Measurements from ENCODE around the gene FRMD4A.

The FRMD4A gene

DNA sequence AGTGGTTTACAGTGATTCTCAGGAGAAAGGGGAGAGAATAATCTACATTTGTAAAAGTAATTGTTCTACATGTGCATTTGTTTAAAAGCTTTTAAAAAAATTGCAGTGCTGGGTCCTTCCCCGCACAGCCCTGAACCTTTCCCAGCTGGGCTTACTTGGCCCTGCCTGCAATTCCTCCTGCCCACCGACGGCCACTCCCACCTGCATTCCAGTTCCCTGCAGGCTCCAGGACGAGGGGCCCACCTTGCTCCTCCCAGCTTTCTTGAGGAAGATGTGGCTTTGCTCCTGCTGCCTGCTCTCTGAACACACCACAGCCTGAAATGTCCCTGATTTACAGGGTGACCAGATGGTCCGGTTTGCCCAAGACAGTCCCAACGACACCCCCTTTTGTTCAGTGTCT, 521.3 kb downstream of the FRMD4A start:
- no peaks in the 10 kb centered on the region for H3K9me3 ChIP-seq (ENCODE audit: control insufficient read depth, insufficient read depth, low read length)
- no peak for TF ChIP-seq EZH2phosphoT487 (IDR thresholded peaks at IDR 0.05; ENCODE audit: borderline replicate concordance, low read length)
- TF ChIP-seq, protein P1, sequence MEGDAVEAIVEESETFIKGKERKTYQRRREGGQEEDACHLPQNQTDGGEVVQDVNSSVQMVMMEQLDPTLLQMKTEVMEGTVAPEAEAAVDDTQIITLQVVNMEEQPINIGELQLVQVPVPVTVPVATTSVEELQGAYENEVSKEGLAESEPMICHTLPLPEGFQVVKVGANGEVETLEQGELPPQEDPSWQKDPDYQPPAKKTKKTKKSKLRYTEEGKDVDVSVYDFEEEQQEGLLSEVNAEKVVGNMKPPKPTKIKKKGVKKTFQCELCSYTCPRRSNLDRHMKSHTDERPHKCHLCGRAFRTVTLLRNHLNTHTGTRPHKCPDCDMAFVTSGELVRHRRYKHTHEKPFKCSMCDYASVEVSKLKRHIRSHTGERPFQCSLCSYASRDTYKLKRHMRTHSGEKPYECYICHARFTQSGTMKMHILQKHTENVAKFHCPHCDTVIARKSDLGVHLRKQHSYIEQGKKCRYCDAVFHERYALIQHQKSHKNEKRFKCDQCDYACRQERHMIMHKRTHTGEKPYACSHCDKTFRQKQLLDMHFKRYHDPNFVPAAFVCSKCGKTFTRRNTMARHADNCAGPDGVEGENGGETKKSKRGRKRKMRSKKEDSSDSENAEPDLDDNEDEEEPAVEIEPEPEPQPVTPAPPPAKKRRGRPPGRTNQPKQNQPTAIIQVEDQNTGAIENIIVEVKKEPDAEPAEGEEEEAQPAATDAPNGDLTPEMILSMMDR (IDR thresholded peaks at IDR 0.05; ENCODE audit: low read depth, low read length, poor library complexity, severe bottlenecking): no peak
- no peaks in the 10 kb centered on the region for H3K79me2 ChIP-seq (ENCODE audit: control insufficient read depth, low read length)
- H3K27ac ChIP-seq (ENCODE audit: low read depth, low read length): no peak overlapping the region
- H3F3A ChIP-seq (ENCODE audit: control insufficient read depth, insufficient read depth): no peaks in the 10 kb centered on the region; the same call in 1 of the 2 replicates
- H4K20me1 ChIP-seq (ENCODE audit: control insufficient read depth, insufficient read depth, low read depth, low read length): no peaks in the 10 kb centered on the region
- no peak overlapping the region for H3K4me2 ChIP-seq (ENCODE audit: low read length)
- H3K9me2 ChIP-seq (replicated peaks; ENCODE audit: control insufficient read depth, low read length): no peaks in the 10 kb centered on the region
- H3K27me3 ChIP-seq (ENCODE audit: control insufficient read depth, low read length): no peaks in the 10 kb centered on the region
- H3K4me1 ChIP-seq (ENCODE audit: control insufficient read depth, low read length): peaks cover 56% of the 10 kb centered on the region
- H3K36me3 ChIP-seq (ENCODE audit: control insufficient read depth, low read length): no peaks in the 10 kb centered on the region
- no peak overlapping the region for H3K4me3 ChIP-seq (ENCODE audit: low read length)

DNA sequence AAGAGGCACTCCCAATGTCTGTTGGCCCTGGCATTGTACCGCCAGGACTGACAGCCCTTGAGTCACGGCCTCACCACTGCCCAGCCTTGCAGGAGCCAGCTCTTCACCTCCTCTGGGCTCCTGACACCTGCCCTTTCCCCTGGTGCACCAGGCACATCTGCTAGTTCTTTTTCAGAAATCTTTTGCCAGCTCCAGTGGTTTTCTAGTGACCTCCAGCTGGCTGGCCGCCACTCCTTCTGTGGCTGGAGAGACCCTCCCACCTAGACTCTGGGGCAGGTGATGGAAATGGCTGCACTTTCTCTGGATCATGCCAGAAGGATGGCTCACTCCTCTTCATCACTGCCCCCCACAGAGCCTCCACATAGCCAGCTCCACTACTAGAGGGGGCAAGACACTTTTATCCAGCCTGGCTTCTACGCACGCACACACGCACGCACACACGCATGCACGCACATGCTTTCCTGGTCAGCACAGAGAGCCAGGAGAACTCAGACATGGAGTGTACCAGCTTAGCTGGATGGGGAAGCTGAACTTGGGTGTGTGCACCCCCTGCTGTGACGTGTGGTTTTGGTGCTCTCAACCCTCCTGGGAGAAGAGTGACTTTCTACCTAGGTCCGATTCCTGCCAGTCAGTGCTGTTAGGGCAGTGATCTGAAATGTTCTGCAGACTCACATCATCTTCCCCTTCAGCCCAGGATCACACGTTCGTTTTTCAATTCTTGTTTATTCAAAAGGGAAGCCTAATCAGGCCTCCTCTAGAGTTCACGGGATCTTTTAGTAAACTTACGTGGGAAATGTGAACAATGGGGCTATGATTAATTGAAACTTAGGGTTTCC, 522.0 kb downstream of the FRMD4A start:
- Histone ChIP-seq H3K27ac (ENCODE audit: low read depth, low read length) (no peak overlapping the region), H3K27me3 (ENCODE audit: control insufficient read depth, low read length) (no peaks in the 10 kb centered on the region), H3K4me1 (ENCODE audit: control insufficient read depth, low read length) (peaks cover 57% of the 10 kb centered on the region), H3K79me2 (ENCODE audit: control insufficient read depth, low read length) (no peaks in the 10 kb centered on the region), H4K20me1 (ENCODE audit: control insufficient read depth, insufficient read depth, low read depth, low read length) (no peaks in the 10 kb centered on the region), H3K4me2 (ENCODE audit: low read length) (no peak overlapping the region), H3F3A (ENCODE audit: control insufficient read depth, insufficient read depth) (no peaks in the 10 kb centered on the region; the same call in 1 of the 2 replicates), H3K4me3 (ENCODE audit: low read length) (no peak overlapping the region), H3K9me3 (ENCODE audit: control insufficient read depth, insufficient read depth, low read length) (no peaks in the 10 kb centered on the region), H3K36me3 (ENCODE audit: control insufficient read depth, low read length) (no peaks in the 10 kb centered on the region), H3K9me2 (replicated peaks; ENCODE audit: control insufficient read depth, low read length) (no peaks in the 10 kb centered on the region)
- TF ChIP-seq EZH2phosphoT487 (IDR thresholded peaks at IDR 0.05; ENCODE audit: borderline replicate concordance, low read length): no peak
- TF ChIP-seq, protein P1 (IDR thresholded peaks at IDR 0.05; ENCODE audit: low read depth, low read length, poor library complexity, severe bottlenecking): no peak

DNA sequence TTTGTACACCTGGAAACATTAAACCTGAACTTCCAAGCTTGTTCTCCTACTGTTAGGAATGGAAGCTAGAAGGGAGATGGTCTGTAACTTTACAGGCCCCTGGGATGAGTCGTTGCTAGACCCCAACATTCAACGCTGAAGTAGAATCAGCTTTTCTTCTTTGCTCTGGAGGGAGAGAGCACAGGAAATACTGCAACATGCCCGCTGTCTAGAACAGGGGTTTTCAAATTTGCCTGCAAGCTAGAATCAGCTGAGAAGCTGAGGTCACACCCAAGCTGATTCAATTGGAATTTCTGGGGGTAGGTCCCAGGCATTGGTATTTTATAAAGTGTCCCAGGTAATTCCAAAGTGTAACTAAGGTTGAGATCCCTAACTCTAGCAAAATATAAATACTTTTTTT, 524.3 kb downstream of the FRMD4A start:
- TF ChIP-seq EZH2phosphoT487 (IDR thresholded peaks at IDR 0.05; ENCODE audit: borderline replicate concordance, low read length): no peak
- TF ChIP-seq, protein P1 (IDR thresholded peaks at IDR 0.05; ENCODE audit: low read depth, low read length, poor library complexity, severe bottlenecking): no peak
- Histone ChIP-seq H3K9me2 (replicated peaks; ENCODE audit: control insufficient read depth, low read length) (no peaks in the 10 kb centered on the region), H3K36me3 (ENCODE audit: control insufficient read depth, low read length) (no peaks in the 10 kb centered on the region), H3K9me3 (ENCODE audit: control insufficient read depth, insufficient read depth, low read length) (no peaks in the 10 kb centered on the region), H3K4me3 (ENCODE audit: low read length) (no peak overlapping the region), H3K27ac (ENCODE audit: low read depth, low read length) (no peak overlapping the region), H3K4me2 (ENCODE audit: low read length) (no peak overlapping the region), H3K27me3 (ENCODE audit: control insufficient read depth, low read length) (no peaks in the 10 kb centered on the region), H3K4me1 (ENCODE audit: control insufficient read depth, low read length) (peaks cover 49% of the 10 kb centered on the region), H3K79me2 (ENCODE audit: control insufficient read depth, low read length) (no peaks in the 10 kb centered on the region), H4K20me1 (ENCODE audit: control insufficient read depth, insufficient read depth, low read depth, low read length) (no peaks in the 10 kb centered on the region), H3F3A (ENCODE audit: control insufficient read depth, insufficient read depth) (no peaks in the 10 kb centered on the region; the same call in 1 of the 2 replicates)
